GM19023 (cell line): ENCODE data around the gene KCNN3.

Source experiments
- ATAC-seq: cut with Tn5 transposase; IDR thresholded peaks from one replicate; pipeline ENCODE4 v1.9.1; 2021; ENCODE audit warnings: mild to moderate bottlenecking, moderate library complexity; ENCODE audit not compliant: unreplicated experiment

KCNN3 gene

DNA sequence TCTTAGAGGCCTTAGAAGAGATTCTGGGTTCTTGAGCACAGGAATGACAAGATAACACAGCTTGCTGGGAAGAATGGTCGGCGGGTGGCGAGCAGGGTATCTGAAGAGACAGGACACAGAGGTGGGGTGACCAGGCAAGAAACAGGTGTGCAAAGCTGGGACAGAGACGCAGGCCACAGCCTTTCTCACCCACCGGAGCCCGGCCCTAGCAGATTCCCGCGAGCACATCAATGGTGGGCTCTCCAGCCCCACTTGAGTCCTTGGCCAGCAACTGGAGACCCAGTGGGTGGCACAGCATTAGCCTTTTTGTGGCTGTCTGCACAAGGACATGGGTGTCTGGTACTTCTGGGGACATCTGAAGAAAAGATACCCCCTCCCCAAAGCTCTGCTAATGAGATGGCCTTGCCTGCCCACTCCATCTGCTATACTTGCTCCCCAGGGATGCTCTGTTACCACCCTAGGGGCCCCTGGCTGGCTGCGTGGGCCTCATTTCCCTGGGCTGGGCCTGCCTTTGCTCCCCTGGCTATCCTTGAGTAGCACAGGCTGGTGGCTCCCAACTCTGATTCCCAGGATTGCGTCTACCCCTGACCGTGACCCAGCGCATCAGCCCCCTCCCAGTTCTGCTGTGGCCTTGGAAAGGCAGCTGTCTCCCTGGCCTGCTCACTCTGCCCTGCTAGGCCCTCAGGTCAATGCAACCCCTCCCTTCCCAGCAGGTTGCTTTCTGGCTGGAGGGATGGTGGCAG, 134.8 kb downstream of the KCNN3 start:
- ATAC-seq, result no peak

DNA sequence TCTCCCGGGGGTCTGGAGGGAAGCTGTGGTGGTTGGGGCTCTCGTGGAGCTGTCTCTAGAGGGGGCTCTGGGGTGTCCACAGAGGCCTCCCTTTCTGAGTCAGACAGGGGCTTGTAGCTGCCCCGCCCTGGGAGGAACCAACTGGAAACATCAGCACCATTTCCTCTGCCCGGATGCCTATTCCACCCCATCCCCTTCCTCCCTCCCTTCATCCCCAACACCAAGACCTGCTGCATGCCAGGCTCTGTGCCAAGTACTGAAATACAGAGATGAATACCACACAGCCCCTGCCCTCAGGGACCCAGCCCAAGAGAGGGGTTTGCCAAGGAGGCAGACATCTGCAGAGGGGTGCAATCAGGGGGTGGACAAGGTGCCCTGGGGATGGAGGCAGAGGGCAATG, 136.5 kb downstream of the KCNN3 start:
- no peak for ATAC-seq

DNA sequence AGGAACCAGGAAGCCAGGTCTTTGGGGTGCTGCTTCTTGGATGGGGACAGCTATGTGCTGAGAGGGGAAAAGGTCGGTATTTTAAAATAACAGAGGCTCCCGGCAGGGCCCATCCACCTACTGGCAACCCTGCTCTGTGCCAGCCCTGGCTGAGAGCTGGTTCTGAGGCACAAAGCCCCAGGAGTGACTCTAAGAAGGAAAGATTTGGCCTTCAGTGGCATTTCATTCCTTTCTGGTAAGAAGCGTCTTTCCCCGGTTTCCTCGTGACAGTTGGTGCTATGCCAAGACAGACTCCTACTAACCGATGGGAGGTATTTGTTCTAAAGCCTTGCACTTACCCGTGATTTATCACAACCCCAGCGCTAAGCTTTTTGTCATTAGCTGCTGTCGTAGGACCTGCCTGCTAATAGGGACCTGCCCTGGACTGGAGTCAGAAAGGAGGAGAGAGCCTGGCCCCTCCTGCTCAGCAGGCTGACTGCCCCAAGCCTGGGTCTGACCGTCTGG, 139.0 kb downstream of the KCNN3 start:
- no peak for ATAC-seq

DNA sequence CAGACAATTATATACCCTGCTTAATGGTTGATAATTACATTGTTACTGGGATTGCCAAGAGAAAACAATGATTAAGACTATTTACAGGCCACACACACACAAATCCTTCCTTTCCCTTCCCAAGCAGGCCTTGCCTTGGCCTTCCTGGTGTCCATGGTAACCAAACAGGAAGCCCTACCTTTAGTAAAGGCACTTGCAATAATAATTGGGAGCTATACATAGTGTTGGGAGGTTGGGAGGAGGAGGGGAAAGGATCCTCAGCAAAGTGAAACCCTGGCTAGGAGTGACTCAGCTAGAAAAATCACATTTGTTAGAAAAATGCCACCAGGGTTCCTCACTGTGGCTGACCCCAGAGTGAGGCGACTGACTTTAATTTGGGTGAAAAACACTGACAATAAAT, 139.8 kb downstream of the KCNN3 start:
- no peak for ATAC-seq

DNA sequence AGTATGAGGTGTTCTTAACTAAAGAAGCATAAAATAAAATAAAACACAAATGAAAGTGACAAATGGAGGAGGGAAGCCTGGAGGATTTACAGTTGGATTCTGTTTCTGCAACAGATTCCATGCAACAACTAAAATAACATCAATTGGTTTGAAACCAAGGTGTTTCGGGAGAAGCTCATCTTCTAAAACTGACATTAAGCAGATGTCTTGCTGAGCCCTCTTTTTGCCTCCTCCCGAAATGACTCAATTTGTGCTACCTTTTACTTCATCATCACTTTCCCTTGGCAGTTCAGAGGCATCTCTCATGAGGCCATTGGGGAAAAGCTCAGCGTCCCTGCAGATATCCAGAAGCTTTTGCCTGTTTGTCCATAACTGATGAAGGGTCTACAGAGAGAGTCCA, 140.5 kb downstream of the KCNN3 start:
- ATAC-seq, result no peak

DNA sequence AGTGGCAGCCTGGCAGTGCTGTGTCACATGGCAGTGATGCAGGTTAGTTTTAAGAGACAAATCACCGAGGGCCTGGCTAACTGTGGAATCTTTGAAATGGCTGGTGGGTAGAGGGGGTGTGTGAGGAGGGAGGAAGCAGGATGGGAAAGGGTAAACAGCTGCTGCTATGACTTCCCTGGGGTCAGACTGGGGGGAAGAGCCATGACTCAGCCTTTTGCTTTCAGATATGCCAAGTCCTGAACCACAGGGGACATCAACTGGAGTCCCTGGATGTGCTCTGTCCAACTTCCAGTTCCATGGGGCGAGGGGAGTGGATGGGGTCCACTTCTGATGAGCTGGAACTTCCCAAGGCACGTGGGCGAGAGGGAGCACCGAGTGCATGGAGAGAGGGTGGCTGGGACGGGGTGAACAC, 141.0 kb downstream of the KCNN3 start:
- no peak for ATAC-seq

DNA sequence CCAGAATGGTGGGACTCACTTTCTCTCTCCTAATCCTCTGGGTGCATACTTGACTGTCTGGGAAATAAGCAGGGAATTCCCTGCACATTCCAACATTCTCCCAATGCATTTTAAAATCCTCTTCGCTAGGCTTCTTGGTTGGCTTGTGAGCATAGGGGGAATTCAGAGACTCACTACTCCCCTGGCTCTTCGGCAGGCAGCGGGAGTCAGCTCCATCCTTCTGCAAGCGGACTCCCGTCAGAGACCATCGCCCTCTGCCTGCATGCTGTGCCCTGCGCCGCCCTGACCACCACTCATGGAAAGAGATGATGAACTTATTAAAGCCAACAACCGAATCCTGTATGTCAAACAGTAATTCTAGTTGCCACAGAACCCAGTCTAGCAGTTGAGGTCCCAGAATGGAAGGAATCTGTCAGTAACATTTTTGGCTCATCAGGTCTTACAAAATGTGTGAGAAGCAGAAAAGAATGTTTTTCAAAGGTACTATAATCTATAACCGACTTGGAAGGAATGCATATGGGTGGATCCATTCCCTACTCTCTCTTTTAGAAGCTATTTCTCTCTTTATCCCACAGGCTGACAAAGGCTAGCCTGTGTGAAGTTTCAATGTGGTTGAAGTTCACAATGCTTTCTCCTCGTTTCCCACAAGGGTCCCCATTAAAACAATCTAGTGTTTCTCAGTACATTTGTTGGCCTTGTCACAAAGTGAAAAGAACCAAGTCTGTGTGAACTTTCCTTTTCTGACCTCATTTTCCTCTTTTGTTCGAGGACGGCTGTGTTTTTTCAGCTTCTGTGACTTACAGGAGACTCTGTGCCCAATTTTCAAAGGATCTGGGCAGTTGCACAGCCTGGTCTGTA, 143.0 kb downstream of the KCNN3 start:
- no peak for ATAC-seq

DNA sequence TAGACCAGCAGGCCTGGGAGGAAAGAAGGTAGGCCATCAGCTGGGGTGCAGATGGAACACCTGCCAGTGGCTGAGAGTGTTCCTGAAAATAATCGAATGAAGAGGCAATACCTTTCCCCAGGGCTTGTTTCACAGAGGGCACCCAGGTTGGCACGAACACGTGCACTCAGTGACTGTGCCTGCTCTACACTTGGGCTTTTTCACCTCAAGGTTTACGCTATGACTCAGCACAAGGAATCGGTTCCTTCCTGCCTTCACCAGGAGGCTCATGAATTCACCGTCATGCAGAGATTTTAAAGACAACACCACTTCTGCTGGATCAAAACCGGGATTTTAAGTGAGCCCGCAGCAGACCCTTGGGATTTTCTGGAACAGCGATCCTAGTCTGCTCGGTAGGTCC, 143.6 kb downstream of the KCNN3 start:
- no peak for ATAC-seq

DNA sequence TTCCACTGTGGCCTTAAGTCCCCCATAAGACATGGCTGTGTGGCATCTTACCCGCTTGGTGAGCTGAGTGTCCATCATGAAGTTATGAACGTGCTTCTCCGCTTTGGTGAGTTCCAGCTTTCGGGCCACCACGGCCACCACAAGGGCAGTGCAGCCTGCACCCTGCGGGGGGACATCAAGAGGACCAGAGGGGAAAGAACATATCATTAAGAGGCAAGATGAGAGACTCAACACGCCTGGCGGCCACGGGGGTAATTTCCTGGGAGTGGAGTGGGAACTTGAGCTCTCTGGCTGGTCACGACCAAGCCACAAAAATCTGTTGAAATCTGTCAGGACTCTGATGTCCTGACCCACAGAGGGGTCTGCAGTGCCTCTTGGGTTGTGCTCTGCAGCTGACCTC, 144.2 kb downstream of the KCNN3 start:
- no peak for ATAC-seq

DNA sequence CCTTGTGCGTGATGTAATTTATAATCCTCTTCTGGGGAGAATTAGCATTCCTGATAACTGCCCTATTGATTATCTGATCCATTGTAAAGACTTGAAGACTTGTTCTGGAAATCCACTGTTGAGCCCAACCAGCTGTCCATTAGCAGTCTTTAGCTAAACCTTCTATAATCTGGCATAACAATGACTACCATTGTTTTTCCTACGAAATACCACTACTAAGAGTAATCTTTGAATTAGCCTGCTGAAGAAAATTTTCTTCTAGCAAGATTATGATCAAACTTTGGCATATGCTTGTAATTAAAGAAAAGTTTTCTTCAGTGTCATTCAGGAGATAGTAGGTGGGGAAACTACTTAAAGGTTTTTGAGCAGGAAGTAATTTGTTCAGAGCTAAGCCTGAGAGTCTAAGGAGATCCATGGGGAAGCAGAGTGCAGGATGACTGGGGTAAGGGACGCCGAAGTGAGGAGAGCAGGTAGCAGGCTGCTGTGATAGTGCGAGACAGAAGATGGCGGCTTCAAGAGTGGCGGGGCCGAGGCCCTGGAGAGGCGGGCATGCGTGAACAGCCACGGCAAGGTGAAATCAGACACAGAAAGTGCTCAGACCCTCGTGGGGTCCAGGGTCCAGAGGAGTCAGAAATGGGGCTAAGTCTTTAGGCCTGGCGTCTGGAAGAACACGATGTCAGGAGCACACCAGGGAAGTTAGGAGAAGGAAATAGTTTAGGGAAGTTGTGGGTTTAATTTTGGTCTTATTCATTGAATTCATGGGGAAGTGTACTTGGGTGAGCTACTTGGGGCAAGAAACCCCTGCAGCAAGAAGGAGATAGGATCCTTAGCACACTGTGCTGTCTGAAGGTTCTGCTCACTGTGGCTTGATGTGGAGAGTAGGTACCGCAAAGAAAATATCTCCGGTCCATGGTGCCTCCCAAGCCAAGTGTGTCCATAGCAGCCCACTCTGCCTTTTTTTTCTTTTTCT, 149.5 kb downstream of the KCNN3 start:
- ATAC-seq, result no peak

DNA sequence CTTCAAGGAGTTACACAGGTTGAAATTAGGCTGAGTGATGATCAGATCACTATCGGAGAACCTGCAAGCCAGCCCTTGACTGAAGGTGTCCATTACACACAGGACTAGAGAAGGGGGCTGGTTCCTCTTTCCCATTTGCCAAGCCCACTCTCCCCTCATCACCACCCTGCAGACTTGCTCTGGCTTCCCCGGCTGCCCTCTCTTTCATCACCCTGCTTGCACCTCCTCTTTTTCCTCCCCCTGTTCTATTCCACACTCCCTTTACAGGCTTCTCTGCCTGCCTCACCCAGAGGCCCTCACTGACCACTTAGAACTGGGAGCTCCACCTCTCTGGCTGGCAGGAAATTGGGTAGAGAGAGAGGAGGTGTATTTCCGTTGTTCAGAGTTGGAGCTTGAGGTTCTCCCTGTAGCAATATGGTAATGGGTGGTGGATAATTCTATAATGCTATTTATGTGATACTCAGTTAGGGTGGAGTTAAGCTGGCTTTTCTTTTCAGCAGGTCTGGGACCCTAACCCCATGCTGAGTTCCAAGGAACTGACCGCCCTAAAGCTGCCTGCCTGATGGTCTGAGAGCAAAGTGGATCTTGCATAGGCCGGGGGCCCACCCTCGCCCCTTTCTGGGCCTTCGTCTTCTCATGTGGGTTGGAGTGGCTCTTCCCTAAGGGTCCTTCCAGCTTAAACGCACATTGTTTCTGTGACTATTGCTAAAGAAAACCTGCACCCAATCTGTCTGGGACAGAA, 150.3 kb downstream of the KCNN3 start:
- no peak for ATAC-seq

DNA sequence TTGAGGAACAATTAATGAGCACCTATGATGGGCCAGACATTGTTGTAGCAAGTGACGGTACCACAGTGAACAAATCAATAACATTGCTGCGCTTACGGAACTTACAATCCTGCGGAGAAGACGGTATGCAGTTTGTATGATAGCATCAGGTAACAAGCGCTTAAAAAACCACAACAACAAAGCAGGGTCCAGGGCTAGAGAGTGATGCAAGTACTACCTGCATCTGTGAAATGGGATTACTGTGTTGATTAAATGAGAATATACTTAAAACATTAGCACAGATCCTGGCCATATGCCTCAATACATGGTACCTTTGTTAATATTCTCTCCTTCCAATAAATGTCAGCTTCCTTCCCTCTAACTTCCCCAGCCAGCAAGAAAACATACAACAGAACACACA, 151.5 kb downstream of the KCNN3 start:
- ATAC-seq, result no peak

DNA sequence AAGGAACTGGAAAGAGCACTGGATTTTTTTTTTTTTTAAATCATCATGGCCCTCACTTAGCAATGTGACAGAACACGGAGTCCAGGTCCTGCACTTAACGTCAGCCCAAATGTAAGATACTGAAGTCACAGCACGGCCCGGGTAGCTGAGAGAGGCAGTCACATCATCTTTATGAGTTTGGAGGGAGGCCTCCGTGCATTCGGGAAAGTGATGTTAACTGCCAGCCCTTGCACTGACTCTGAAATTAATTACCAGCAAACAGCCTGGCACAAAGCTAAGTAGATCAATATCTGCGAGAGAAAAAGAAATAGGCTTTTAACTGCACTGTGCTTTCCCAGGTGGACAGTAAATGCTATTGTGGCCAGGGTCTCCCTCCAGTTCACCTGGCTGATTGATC, 152.6 kb downstream of the KCNN3 start:
- ATAC-seq, result no peak

DNA sequence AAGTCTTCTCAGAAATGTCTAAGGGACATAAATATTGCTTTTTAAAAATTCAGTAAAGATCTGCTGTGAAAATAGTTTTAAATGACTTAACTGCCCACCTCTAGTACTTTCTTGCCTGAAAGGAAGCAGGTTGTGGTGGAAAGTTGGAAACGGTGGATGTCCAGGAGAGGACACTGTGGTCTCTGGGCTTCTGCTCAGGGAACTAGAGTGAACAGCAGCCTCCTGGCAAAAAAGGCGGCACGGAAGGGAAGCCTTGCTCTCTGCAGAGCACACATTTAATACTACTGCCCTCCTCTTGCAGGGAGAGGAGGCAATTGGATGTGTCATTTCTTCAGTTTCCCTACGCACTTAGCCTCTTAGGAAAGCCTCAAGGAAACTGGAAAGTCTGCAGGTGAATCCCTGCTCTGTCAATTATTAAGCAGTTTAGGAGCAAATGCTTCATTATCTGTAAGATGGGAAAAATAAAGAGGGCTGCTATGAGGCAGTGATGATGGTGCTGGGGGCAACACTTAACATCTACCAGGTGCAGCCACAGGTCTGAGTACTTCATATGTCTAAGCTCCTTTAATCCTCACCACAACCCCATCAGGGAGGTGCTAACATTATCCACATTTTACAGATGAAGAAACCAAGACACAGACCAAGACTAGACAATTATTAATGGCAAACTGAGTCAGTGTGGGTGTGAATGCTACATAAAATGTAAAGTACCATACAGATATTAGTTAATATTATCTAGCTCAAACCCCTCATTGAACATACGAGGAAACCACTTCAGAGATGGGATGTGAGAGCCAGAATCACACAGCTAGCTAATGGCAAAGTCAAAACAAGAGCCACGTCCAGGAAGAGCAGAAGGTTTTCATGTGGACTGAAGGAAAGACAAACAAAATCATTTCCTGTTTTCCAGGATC, 153.2 kb downstream of the KCNN3 start:
- ATAC-seq, result no peak

DNA sequence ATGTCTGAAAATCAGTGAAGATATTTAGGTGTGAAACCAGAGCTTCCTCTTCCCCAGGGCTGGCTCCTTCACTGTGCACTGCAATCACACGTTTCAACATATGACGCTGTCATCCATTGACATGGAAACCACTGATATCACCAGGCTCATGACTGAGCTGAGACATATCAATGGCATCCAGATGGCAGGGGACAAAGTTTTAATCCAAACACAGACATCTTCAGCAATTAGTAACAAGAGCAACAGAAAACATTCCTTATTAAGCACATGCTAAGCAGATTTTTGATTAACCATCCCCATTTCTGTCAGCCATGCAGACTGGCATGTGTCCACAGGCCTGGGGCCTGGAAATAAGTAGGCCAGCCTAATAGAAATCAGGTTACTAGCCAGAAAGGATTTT, 154.1 kb downstream of the KCNN3 start:
- no peak for ATAC-seq

DNA sequence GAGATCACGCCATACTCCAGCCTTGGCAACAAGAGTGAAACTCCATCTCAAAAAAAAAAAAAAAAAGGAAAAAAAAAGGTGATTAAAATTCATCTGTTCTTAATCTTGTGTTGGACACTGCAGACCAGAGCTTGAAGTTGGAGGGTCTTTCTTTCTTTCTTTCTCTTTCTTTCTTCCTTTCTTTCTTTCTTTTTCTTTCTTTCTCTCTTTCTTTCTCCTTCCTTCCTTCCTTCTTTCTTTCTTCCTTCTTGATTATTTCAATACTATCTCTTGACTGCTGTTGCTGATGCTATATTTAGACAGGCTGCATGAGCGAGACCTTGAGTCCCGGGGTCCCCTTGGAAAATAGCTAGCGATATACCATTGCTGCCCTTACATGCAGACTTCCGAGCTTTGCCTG, 154.7 kb downstream of the KCNN3 start:
- ATAC-seq, result no peak

DNA sequence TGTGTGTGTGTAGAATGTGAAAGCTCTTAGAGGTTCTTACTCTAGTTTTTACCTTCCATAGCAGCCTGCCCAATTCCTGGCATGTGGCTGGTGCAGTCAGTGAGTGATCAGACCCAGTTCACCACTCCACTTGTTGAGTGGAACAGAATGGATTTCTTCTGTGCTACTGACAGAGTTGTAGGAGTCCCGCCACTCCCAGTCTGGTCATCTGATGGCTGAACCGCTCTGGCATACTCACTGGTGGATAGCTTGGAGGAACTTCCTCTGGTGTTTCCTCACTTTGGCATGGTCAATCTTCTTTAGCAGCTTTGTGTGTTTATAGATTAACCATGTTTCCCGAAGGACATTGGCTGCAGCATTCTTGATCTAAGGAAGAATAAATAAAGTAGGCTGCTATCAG, 155.4 kb downstream of the KCNN3 start:
- ATAC-seq, result no peak

DNA sequence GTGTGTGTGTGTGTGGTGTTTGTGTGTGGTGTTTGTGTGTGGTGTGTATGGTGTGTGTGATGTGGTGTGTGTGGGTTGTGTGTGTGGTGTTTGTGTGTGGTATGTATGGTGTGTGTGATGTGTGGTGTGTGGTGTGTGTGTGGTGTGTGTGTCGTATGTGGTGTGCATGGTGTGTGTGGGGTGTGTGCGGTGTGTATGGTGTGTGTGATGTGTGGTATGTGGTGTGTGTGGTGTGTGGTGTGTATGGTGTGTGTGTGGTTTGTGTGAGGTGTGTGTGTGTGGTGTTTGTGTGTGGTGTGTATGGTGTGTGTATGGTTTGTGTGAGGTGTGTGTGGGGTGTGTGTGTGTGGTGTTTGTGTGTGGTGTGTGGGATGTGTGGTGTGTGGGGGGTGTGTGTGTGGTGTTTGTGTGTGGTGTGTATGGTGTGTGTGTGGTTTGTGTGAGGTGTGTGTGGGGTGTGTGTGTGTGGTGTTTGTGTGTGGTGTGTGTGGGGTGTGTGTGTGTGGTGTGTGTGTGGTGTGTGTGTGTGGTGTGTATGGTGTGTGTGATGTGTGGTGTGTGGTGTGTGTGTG, 155.9 kb downstream of the KCNN3 start:
- no peak for ATAC-seq

DNA sequence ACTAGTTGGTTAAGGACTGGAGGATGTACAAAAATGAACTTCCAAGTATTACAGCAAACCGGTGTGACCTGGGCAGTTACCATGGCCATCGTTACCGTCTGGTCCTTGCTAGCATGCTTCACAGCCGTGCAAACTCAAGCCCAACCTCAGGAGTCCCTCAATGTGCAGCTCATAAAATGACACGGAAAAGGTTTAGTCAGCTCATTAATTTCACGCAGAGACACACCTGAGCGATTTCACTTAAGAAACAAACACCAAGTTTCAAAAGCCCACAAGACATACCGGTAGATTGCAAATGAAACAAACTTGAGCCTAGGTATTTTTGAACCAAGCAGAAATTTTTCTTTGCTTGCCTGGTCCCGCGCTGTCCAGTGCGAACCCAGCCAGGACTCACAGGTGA, 157.1 kb downstream of the KCNN3 start:
- no peak for ATAC-seq
